ENCODE data around the gene TMEM144. TPM values are rescaled to one million over a fixed set of nuclear protein-coding genes. Genes with fewer than 3 reads are reported as not detected.
A peak's percentile ranks its signal among the peaks of the same experiment; 100 is the strongest.

TMEM144 gene
- total RNA-seq, 2 experiments from 2014 or later, result not detected

- Mint-ChIP-seq H3K27ac (no peak overlapping the region), H3K27me3 (no peaks in the 10 kb centered on the region), H3K36me3 (ENCODE audit: low read depth) (no peaks in the 10 kb centered on the region), H3K4me1 (no peaks in the 10 kb centered on the region), H3K4me3 (no peak overlapping the region), H3K9me3 (no peaks in the 10 kb centered on the region)
- ChIA-PET CTCF (no interaction called here), POLR2A (no interaction called here)
- DNase-seq, result no peak
Measured at GRCh38 chr4:158229768-158230167, 19.5 kb downstream of the TMEM144 start.

- Mint-ChIP-seq H3K4me1 (no peaks in the 10 kb centered on the region), H3K27me3 (no peaks in the 10 kb centered on the region), H3K9me3 (no peaks in the 10 kb centered on the region), H3K4me3 (no peak overlapping the region), H3K27ac (no peak overlapping the region), H3K36me3 (ENCODE audit: low read depth) (no peaks in the 10 kb centered on the region)
- POLR2A ChIA-PET, result no interaction called here
- CTCF ChIA-PET, result no interaction called here
- no peak for DNase-seq
Measured at GRCh38 chr4:158234671-158235070, 24.4 kb downstream of the TMEM144 start.

GRCh38 chr4:158236304-158237030, 26.2 kb downstream of the TMEM144 start:
- no peaks in the 10 kb centered on the region for H3K9me3 Mint-ChIP-seq
- ChIA-PET CTCF (no interaction called here), POLR2A (no interaction called here)
- H3K27me3 Mint-ChIP-seq, result no peaks in the 10 kb centered on the region
- H3K27ac Mint-ChIP-seq, result no peak overlapping the region
- H3K4me3 Mint-ChIP-seq, result no peak overlapping the region
- no peak for DNase-seq
- no peaks in the 10 kb centered on the region for H3K36me3 Mint-ChIP-seq (ENCODE audit: low read depth)
- no peaks in the 10 kb centered on the region for H3K4me1 Mint-ChIP-seq

DNA sequence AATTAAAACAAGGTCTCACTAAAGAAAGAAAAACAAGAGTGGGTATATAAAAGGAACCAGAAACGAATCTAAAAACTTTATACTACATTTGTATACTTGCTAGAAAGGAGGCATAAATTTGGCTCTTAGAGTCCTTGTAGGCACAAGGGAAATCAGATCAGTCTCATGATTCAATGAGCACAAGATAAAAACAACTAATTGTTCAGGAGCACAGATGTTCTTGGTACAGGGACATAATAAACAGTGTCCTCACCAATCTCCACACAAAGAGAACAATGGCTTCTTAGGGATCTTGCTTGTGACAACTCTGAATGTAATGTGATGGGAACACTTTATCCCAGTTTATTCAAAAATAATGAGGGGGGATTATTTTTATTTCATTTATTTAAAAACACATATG, 28.3 kb downstream of the TMEM144 start:
- no peaks in the 10 kb centered on the region for H3K4me1 Mint-ChIP-seq
- H3K4me3 Mint-ChIP-seq, result no peak overlapping the region
- ChIA-PET POLR2A (no interaction called here), CTCF (no interaction called here)
- H3K36me3 Mint-ChIP-seq (ENCODE audit: low read depth), result no peaks in the 10 kb centered on the region
- H3K27me3 Mint-ChIP-seq, result no peaks in the 10 kb centered on the region
- H3K9me3 Mint-ChIP-seq, result no peaks in the 10 kb centered on the region
- DNase-seq, result no peak
- H3K27ac Mint-ChIP-seq, result no peak overlapping the region

- Mint-ChIP-seq H3K9me3 (no peaks in the 10 kb centered on the region), H3K27me3 (no peaks in the 10 kb centered on the region), H3K4me3 (no peak overlapping the region), H3K27ac (no peak overlapping the region), H3K4me1 (no peaks in the 10 kb centered on the region), H3K36me3 (ENCODE audit: low read depth) (no peaks in the 10 kb centered on the region)
- CTCF ChIA-PET, result no interaction called here
- POLR2A ChIA-PET, result no interaction called here
- DNase-seq, result no peak
Measured at GRCh38 chr4:158239196-158239595, 28.9 kb downstream of the TMEM144 start.

DNA sequence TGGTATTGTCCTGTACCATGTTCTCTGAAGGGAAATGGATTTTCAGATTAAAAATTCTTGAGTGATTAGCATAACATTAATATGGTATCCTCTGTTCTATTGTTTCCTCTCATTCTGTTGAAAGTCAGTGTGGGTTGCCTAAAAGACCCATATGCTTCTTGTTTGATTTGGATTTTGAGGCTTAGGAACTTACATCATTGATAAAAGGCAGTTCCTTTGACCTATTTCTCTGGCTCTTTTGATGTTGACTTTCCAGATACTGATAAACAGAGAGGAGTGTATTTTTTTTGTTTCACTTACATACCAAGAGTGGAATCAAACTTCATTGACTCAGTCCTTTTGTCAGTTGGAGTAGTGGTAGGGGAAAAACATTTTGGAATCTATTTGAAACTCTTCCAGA, 32.8 kb downstream of the TMEM144 start:
- Mint-ChIP-seq H3K27me3 (no peaks in the 10 kb centered on the region), H3K27ac (no peak overlapping the region), H3K36me3 (ENCODE audit: low read depth) (no peaks in the 10 kb centered on the region), H3K9me3 (no peaks in the 10 kb centered on the region), H3K4me3 (no peak overlapping the region), H3K4me1 (no peaks in the 10 kb centered on the region)
- DNase-seq, result no peak
- POLR2A ChIA-PET, result no interaction called here
- CTCF ChIA-PET, result no interaction called here

DNA sequence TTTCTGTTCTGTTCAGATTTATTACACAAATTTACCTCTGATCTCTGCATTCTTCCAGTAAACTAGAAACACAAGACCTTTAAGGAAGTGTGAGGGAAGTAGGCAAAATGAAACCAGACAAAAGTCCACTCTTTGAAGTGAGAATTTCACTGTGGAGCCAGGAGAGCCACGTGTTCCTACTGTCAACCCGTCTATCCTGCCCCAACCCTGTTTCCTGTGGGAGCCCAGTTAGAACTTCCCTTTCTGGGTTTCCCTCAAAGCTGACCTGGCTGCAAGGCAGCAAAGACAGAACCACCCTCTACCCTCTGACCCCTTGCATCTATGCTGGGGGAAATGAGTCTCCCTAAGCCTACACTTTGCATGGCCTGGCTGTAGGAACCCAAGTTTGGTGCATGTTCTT, 40.0 kb downstream of the TMEM144 start:
- Mint-ChIP-seq H3K27ac (no peak overlapping the region), H3K9me3 (no peaks in the 10 kb centered on the region), H3K36me3 (ENCODE audit: low read depth) (no peaks in the 10 kb centered on the region), H3K4me1 (peaks cover 2% of the 10 kb centered on the region), H3K4me3 (no peak overlapping the region), H3K27me3 (peaks cover 4% of the 10 kb centered on the region)
- DNase-seq, result no peak
- ChIA-PET CTCF (no interaction called here), POLR2A (no interaction called here)

GRCh38 chr4:158253350-158253980, 43.2 kb downstream of the TMEM144 start:
- ChIA-PET POLR2A (no interaction called here), CTCF (no interaction called here)
- peak; percentile 61 for DNase-seq
- Mint-ChIP-seq H3K27ac (no peak overlapping the region), H3K27me3 (peaks cover 4% of the 10 kb centered on the region), H3K4me3 (no peak overlapping the region), H3K9me3 (no peaks in the 10 kb centered on the region), H3K4me1 (peaks cover 2% of the 10 kb centered on the region), H3K36me3 (ENCODE audit: low read depth) (no peaks in the 10 kb centered on the region)

- no peaks in the 10 kb centered on the region for H3K36me3 Mint-ChIP-seq (ENCODE audit: low read depth)
Measured at GRCh38 chr4:158254292-158254691, 44.0 kb downstream of the TMEM144 start.

GRCh38 chr4:158255727-158256324, 45.5 kb downstream of the TMEM144 start:
- H3K27ac Mint-ChIP-seq, result no peak overlapping the region
- no peaks in the 10 kb centered on the region for H3K36me3 Mint-ChIP-seq (ENCODE audit: low read depth)
- ChIA-PET CTCF (no interaction called here), POLR2A (no interaction called here)
- peaks cover 2% of the 10 kb centered on the region for H3K4me1 Mint-ChIP-seq
- no peak overlapping the region for H3K4me3 Mint-ChIP-seq
- DNase-seq, result no peak
- no peaks in the 10 kb centered on the region for H3K9me3 Mint-ChIP-seq
- peaks cover 4% of the 10 kb centered on the region for H3K27me3 Mint-ChIP-seq

More at GRCh38 chr4:158254292-158254691, 44.0 kb downstream of the TMEM144 start:
- Mint-ChIP-seq H3K27me3 (peaks cover 4% of the 10 kb centered on the region), H3K9me3 (no peaks in the 10 kb centered on the region), H3K4me3 (no peak overlapping the region), H3K27ac (no peak overlapping the region), H3K4me1 (peaks cover 2% of the 10 kb centered on the region)
- ChIA-PET CTCF (no interaction called here), POLR2A (no interaction called here)
- DNase-seq, result no peak

DNA sequence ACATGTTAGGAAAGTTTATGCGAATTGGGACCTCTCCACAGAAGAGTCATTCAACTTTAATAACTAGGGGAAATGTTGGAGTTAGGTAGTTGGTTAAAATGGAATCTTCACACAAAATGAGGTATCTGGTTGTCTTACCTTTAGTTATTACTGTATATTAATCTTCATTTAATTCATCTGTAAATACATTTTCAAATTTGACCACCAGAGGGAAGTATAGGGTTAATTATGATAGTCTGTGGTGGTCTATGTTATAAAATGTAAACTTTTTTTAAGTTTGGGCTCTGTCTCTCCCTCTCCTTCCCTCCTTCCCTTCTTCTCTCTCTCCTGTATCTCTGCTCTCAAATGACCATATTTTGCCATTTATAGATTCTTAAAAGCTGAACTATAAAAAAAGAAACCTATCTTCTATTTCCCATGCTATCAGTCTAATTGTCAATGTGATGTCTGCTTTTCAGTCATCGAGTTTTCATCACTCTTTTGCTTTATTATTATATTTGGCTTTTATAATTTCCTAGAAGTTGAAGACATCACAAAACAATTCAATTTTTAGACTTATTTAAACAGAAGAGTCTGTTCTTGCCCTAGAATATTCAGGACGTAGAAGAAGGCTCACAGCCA, 49.8 kb downstream of the TMEM144 start:
- POLR2A ChIA-PET, result no interaction called here
- H3K27ac Mint-ChIP-seq, result no peak overlapping the region
- CTCF ChIA-PET, result no interaction called here

DNA sequence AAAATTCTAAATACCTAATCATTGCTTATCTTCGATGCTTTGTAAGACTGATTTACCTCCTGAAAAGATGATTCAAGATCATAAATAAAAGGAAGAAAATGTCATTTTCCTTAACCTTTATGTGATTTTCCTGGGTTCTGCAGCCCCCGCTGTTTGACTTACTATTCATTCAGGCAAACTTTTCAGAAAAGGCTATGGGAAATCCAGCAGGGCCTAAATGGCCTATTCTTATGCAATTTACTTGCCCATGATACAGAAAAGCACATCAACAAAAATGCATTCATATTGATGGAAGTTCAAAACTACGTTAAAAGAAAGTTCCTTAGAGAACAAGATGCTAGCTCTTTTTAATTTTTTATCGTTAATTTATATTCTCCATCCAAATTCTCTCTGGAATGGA, 51.2 kb downstream of the TMEM144 start:
- no peak for DNase-seq
- H3K9me3 Mint-ChIP-seq, result no peaks in the 10 kb centered on the region
- H3K27me3 Mint-ChIP-seq, result peaks cover 6% of the 10 kb centered on the region
- H3K27ac Mint-ChIP-seq, result no peak overlapping the region
- no peak overlapping the region for H3K4me3 Mint-ChIP-seq
- ChIA-PET CTCF (no interaction called here), POLR2A (no interaction called here)
- H3K36me3 Mint-ChIP-seq (ENCODE audit: low read depth), result no peaks in the 10 kb centered on the region
- no peaks in the 10 kb centered on the region for H3K4me1 Mint-ChIP-seq

More for the DNA sequence above, 49.8 kb downstream of the TMEM144 start:
- H3K27me3 Mint-ChIP-seq, result no peaks in the 10 kb centered on the region
- no peaks in the 10 kb centered on the region for H3K9me3 Mint-ChIP-seq
- no peaks in the 10 kb centered on the region for H3K36me3 Mint-ChIP-seq (ENCODE audit: low read depth)
- no peaks in the 10 kb centered on the region for H3K4me1 Mint-ChIP-seq
- H3K4me3 Mint-ChIP-seq, result no peak overlapping the region
- no peak for DNase-seq

GRCh38 chr4:158268553-158268952, 58.3 kb downstream of the TMEM144 start:
- Mint-ChIP-seq H3K36me3 (ENCODE audit: low read depth) (no peaks in the 10 kb centered on the region), H3K4me3 (no peak overlapping the region), H3K27ac (no peak overlapping the region), H3K27me3 (peaks cover 11% of the 10 kb centered on the region), H3K4me1 (no peaks in the 10 kb centered on the region), H3K9me3 (no peaks in the 10 kb centered on the region)
- ChIA-PET CTCF (no interaction called here), POLR2A (no interaction called here)
- no peak for DNase-seq

Measured in activated CD4-positive, alpha-beta T cell treated with anti-CD3 and anti-CD28 coated beads, Interleukin-2, amount 10 ng/mL, durations not matched to agents 7 days and 5 days (primary cell).